ENCODE data around the gene VPS13D. TPM values are rescaled to one million over a fixed set of nuclear protein-coding genes. Genes with fewer than 3 reads are reported as not detected.

The VPS13D gene
- total and polyA plus RNA-seq, 2 experiments from 2014 or later = 10.7 to 34.9 TPM

GRCh38 chr1:12539705-12540579, 310.1 kb downstream of the VPS13D start:
- Histone ChIP-seq H3K27ac (ENCODE audit: low read depth) (no peak overlapping the region), H2AFZ (peak overlapping the region; percentile 93), H3K36me3 (ENCODE audit: insufficient read depth) (no peaks in the 10 kb centered on the region), H3K4me1 (ENCODE audit: insufficient read depth) (no peaks in the 10 kb centered on the region; the same call in 1 of the 2 replicates), H3K27me3 (ENCODE audit: insufficient read depth) (no peaks in the 10 kb centered on the region), H3K4me3 (peak overlapping the region; percentile 47), H4K20me1 (replicated peaks; ENCODE audit: insufficient read depth) (no peaks in the 10 kb centered on the region), H3K9me2 (ENCODE audit: insufficient read depth) (no peaks in the 10 kb centered on the region), H3K79me2 (replicated peaks; ENCODE audit: insufficient read depth) (no peaks in the 10 kb centered on the region), H3K4me2 (peak overlapping the region; percentile 79), H3F3A (replicated peaks; ENCODE audit: low read depth) (no peaks in the 10 kb centered on the region)
- ATAC-seq (peak; percentile 83), DNase-seq (ENCODE audit: low spot score) (peak; percentile 77)
- Mint-ChIP-seq H3K4me1 (peaks cover 20% of the 10 kb centered on the region), H3K27me3 (ENCODE audit: insufficient read depth, low read depth, poor library complexity) (no peaks in the 10 kb centered on the region), H3K36me3 (ENCODE audit: low read depth) (no peaks in the 10 kb centered on the region), H3K9me3 (no peaks in the 10 kb centered on the region; the same call in 2 of the 3 replicates), H3K27ac (no peak overlapping the region), H3K4me3 (peak overlapping the region; percentile 30; the same call in 1 of the 3 replicates)
- TF ChIP-seq EZH2 (IDR thresholded peaks at IDR 0.05; ENCODE audit: low read depth, unreplicated experiment) (no peak), CTCF (conservative IDR thresholded peaks at IDR 0.05; ENCODE audit: low read depth in 2 of 2) (peak in 1 of 2 experiments; percentile 24; a peak in 2 of 4 replicates), ZNF331 (CRISPR knock-in tag; IDR thresholded peaks at IDR 0.05; ENCODE audit: low read depth) (no peak), ZNF462 (CRISPR knock-in tag; IDR thresholded peaks at IDR 0.05) (no peak), NANOG (IDR thresholded peaks at IDR 0.05; ENCODE audit: borderline replicate concordance) (no peak), ZNF114 (CRISPR knock-in tag; IDR thresholded peaks at IDR 0.05) (no peak)

Measured in GM23338 (cell line).